H1 (cell line): ENCODE results near the gene DKK3. TPM values are rescaled to one million over a fixed set of nuclear protein-coding genes. Genes with fewer than 3 reads are reported as not detected.

Experiments used
- CTCF ChIA-PET: fragments of 300-600 bp; sonication (Branson Sonifier 250); formaldehyde crosslinking; loops from one replicate; lab custom pipeline; 2021; ENCODE audit not compliant: partially characterized antibody; lab: Charles Lee
- POLR2A ChIA-PET: fragments of 300-600 bp; sonication (Branson Sonifier 250); formaldehyde crosslinking; loops from one replicate; lab custom pipeline; 2021; ENCODE audit warnings: inconsistent platforms; ENCODE audit not compliant: partially characterized antibody; lab: Charles Lee
- DNase-seq, 2 experiments: peaks; one replicate each; pipeline versions ENCODE4 v3.0.0 to v3.0.0-alpha.2; 2010 to 2022; ENCODE audit warnings: low spot score in 2 of 2, low read depth in 1 of 2, mixed read lengths in 1 of 2
- FAIRE-seq: peaks from 2 replicates; lab custom pipeline; 2011; peaks lifted over from hg19 to GRCh38; lab: Jason Lieb, UNC
- H2AFZ ChIP-seq: 2 replicates; pipeline ENCODE4 v1.8.1; 2012; ENCODE audit warnings: low read length, inconsistent platforms
- H2AK5ac ChIP-seq: 2 replicates; pipeline ENCODE4 v1.6.1; 2013; ENCODE audit warnings: low read depth, low read length
- H2BK120ac ChIP-seq: replicated peaks from 2 replicates; pipeline ENCODE3; 2013; ENCODE audit warnings: low read depth, low read length, inconsistent platforms
- H2BK12ac ChIP-seq: 2 replicates; pipeline ENCODE4 v1.6.1; 2013; ENCODE audit warnings: low read depth, low read length
- H2BK15ac ChIP-seq: 2 replicates; pipeline ENCODE4 v1.6.1; 2013; ENCODE audit warnings: low read length
- H2BK20ac ChIP-seq: 2 replicates; pipeline ENCODE4 v1.6.1; 2013; ENCODE audit warnings: low read length
- H2BK5ac ChIP-seq: 2 replicates; pipeline ENCODE4 v1.6.1; 2013; ENCODE audit warnings: low read depth, low read length
- H3K14ac ChIP-seq: 2 replicates; pipeline ENCODE4 v1.6.1; 2013; ENCODE audit warnings: inconsistent platforms; ENCODE audit not compliant: insufficient read length
- H3K18ac ChIP-seq: 2 replicates; pipeline ENCODE4 v1.6.1; 2013; ENCODE audit warnings: low read length; ENCODE audit errors: extremely low read depth
- H3K23ac ChIP-seq: 2 replicates; pipeline ENCODE4 v1.6.1; 2013; ENCODE audit warnings: inconsistent platforms; ENCODE audit not compliant: insufficient read length
- H3K23me2 ChIP-seq: 2 replicates; pipeline ENCODE4 v1.6.1; 2013; ENCODE audit warnings: low read depth, low read length
- H3K27ac ChIP-seq: 2 replicates; pipeline ENCODE4 v1.6.1; 2011; ENCODE audit warnings: low read depth, low read length, inconsistent platforms
- H3K27me3 ChIP-seq, 4 experiments: replicated peaks in 1 of 4; 1 replicate in 1 of 4; 2 replicates in 3 of 4; pipeline versions ENCODE4 v1.6.1 to v1.8.1; 2011 to 2013; ENCODE audit warnings: low read length in 3 of 4, mild to moderate bottlenecking in 3 of 4, inconsistent platforms in 2 of 4, mixed read lengths in 2 of 4, moderate library complexity in 1 of 4; ENCODE audit not compliant: control insufficient read depth in 3 of 4, insufficient read depth in 3 of 4; ENCODE audit errors: extremely low read depth in 1 of 4
- H3K36me3 ChIP-seq, 4 experiments: 2 replicates each; pipeline versions ENCODE4 v1.6.1 to v1.8.1; 2011 to 2013; ENCODE audit warnings: mild to moderate bottlenecking in 4 of 4, low read length in 3 of 4, moderate library complexity in 2 of 4, control low read depth in 1 of 4, inconsistent platforms in 1 of 4; ENCODE audit not compliant: insufficient read depth in 4 of 4, control insufficient read depth in 2 of 4
- H3K4ac ChIP-seq: replicated peaks from 2 replicates; pipeline ENCODE3; 2013; ENCODE audit warnings: low read length, low read depth, mixed read lengths, inconsistent platforms; ENCODE audit not compliant: insufficient read length
- H3K4me1 ChIP-seq, 4 experiments: replicated peaks in 1 of 4; 1 replicate in 1 of 4; 2 replicates in 3 of 4; pipeline versions ENCODE4 v1.6.1 to v1.8.1; 2011 to 2013; ENCODE audit warnings: low read length in 3 of 4, inconsistent platforms in 2 of 4, mixed read lengths in 1 of 4; ENCODE audit not compliant: insufficient read depth in 4 of 4, control insufficient read depth in 3 of 4
- H3K4me2 ChIP-seq, 2 experiments: 2 replicates each; pipeline versions ENCODE4 v1.6.1 to v1.8.1; 2011 to 2013; ENCODE audit warnings: low read depth in 2 of 2, low read length in 2 of 2, control low read depth in 1 of 2, inconsistent platforms in 1 of 2, mild to moderate bottlenecking in 1 of 2; ENCODE audit not compliant: insufficient read depth in 1 of 2
- H3K4me3 ChIP-seq, 4 experiments: fragments of 200-600, 300-600 bp in 1 of 4; sonication (generic), shearing (Covaris generic), sonication (Bioruptor Twin) in 1 of 4; 2 replicates each; pipeline versions ENCODE4 v1.5.1 to v1.8.1; 2011 to 2016; ENCODE audit warnings: low read length in 4 of 4, low read depth in 3 of 4, control low read depth in 2 of 4, inconsistent platforms in 2 of 4, mild to moderate bottlenecking in 2 of 4, mixed read lengths in 1 of 4, moderate library complexity in 1 of 4; ENCODE audit not compliant: insufficient read depth in 2 of 4; ENCODE audit errors: extremely low read depth in 1 of 4
- H3K56ac ChIP-seq: replicated peaks from 2 replicates; pipeline ENCODE3; 2013; ENCODE audit warnings: low read depth, mild to moderate bottlenecking, mixed read lengths, low read length, inconsistent platforms; ENCODE audit not compliant: insufficient read length
- H3K79me1 ChIP-seq: 2 replicates; pipeline ENCODE4 v1.6.1; 2013; ENCODE audit warnings: low read depth, low read length, control low read depth
- H3K79me2 ChIP-seq, 2 experiments: 2 replicates each; pipeline versions ENCODE4 v1.6.1 to v1.8.1; 2012 to 2013; ENCODE audit warnings: low read length in 2 of 2, mild to moderate bottlenecking in 2 of 2, inconsistent platforms in 1 of 2; ENCODE audit not compliant: insufficient read depth in 2 of 2, control insufficient read depth in 1 of 2
- H3K9ac ChIP-seq, 4 experiments: replicated peaks in 1 of 4; 1 replicate in 1 of 4; 2 replicates in 3 of 4; pipeline versions ENCODE4 v1.6.1 to v1.8.1; 2011 to 2013; ENCODE audit warnings: low read depth in 3 of 4, low read length in 3 of 4, control low read depth in 2 of 4, mild to moderate bottlenecking in 2 of 4, moderate library complexity in 2 of 4, inconsistent platforms in 1 of 4; ENCODE audit errors: extremely low read depth in 1 of 4
- H3K9me3 ChIP-seq, 2 experiments: 2 replicates each; pipeline versions ENCODE4 v1.6.1 to v1.8.1; 2012 to 2013; ENCODE audit warnings: mild to moderate bottlenecking in 2 of 2, moderate library complexity in 2 of 2, control low read depth in 1 of 2, inconsistent platforms in 1 of 2, low read depth in 1 of 2, low read length in 1 of 2, mixed read lengths in 1 of 2; ENCODE audit not compliant: insufficient read depth in 2 of 2
- H4K20me1 ChIP-seq, 2 experiments: replicated peaks in 1 of 2; 2 replicates each; pipeline versions ENCODE3 to v1.8.1; 2011 to 2013; ENCODE audit warnings: inconsistent platforms in 2 of 2, low read length in 2 of 2, mild to moderate bottlenecking in 1 of 2; ENCODE audit not compliant: insufficient read depth in 2 of 2, control insufficient read depth in 1 of 2
- H4K5ac ChIP-seq: 2 replicates; pipeline ENCODE4 v1.6.1; 2013; ENCODE audit warnings: low read length, low read depth, mixed read lengths, inconsistent platforms; ENCODE audit not compliant: insufficient read length
- H4K8ac ChIP-seq: 2 replicates; pipeline ENCODE4 v1.8.0; 2013; ENCODE audit warnings: mild to moderate bottlenecking, moderate library complexity, low read length, inconsistent platforms; ENCODE audit not compliant: insufficient read depth; ENCODE audit errors: extremely low read depth
- H4K91ac ChIP-seq: replicated peaks from 2 replicates; pipeline ENCODE3; 2013; ENCODE audit warnings: low read length, mixed read lengths, inconsistent platforms; ENCODE audit not compliant: insufficient read length
- CHD1 ChIP-seq: IDR thresholded peaks from 2 replicates; pipeline ENCODE4 v1.6.1; 2012; ENCODE audit warnings: low read depth, low read length, improper control_type of control experiment
- EP300 ChIP-seq, 2 experiments: IDR thresholded peaks; 1 replicate in 1 of 2; 2 replicates in 1 of 2; pipeline ENCODE4 v1.6.1; 2011 to 2012; ENCODE audit warnings: low read depth in 2 of 2, low read length in 2 of 2, mild to moderate bottlenecking in 2 of 2, borderline replicate concordance in 1 of 2, inconsistent platforms in 1 of 2, moderate library complexity in 1 of 2
- KDM4A ChIP-seq: IDR thresholded peaks from one replicate; pipeline ENCODE4 v1.7.1; 2012; ENCODE audit warnings: low read depth, mild to moderate bottlenecking, moderate library complexity, low read length, inconsistent platforms; ENCODE audit not compliant: severe bottlenecking
- PHF8 ChIP-seq: fragments of 200-600 bp; sonication (generic); conservative IDR thresholded peaks from 2 replicates; pipeline ENCODE4 v1.7.1; 2012; ENCODE audit warnings: low read depth, mild to moderate bottlenecking, inconsistent platforms, low read length, moderate library complexity
- RBBP5 ChIP-seq: IDR thresholded peaks from 2 replicates; pipeline ENCODE4 v1.7.1; 2012; ENCODE audit warnings: low read depth, mild to moderate bottlenecking, inconsistent platforms, low read length, moderate library complexity, borderline replicate concordance
- SIRT6 ChIP-seq: IDR thresholded peaks from one replicate; pipeline ENCODE4 v1.7.1; 2012; ENCODE audit warnings: low read length, inconsistent platforms
- WGBS, 2 experiments: shearing (Covaris generic) in 1 of 2; methylation state at CpG; one replicate each; pipeline versions ENCODE4 v1.1.6 to v1.1.7; 2013 to 2015; ENCODE audit warnings: low lambda C conversion rate in 2 of 2, mixed read lengths in 2 of 2, inconsistent platforms in 1 of 2, low coverage in 1 of 2, missing lambda C conversion rate in 1 of 2; ENCODE audit not compliant: insufficient replicate concordance in 2 of 2, insufficient coverage in 1 of 2, insufficient read length in 1 of 2; ENCODE audit errors: extremely low coverage in 1 of 2, missing lambda C conversion rate in 1 of 2; 5-methylcytosine and 5-hydroxymethylcytosine counted together
- polyA plus RNA-seq, 7 experiments: library from polyadenylated mRNA; depleted of rRNA in 3 of 7; stranded (reverse) in 5 of 7; unstranded in 2 of 7; fragments of >200 nt in 5 of 7; fragments of 200-250 nt in 2 of 7; gene quantifications; 1 replicate in 5 of 7; 2 replicates in 1 of 7; 4 replicates in 1 of 7; pipeline versions ENCODE4 v1.2.1 to v1.2.3, GENCODE V29; 2011 to 2013; ENCODE audit warnings: missing spikeins in 2 of 7, mixed read lengths in 2 of 7
- total RNA-seq: library from RNA; stranded (reverse); fragmentation: NEBNext Ultra II Directional; extraction: Animal tissue kit (Norgen Biotek cat#: 25700); gene quantifications from 2 replicates; pipeline ENCODE4 v1.2.1, GENCODE V29; 2021

DKK3 gene
- total and polyA plus RNA-seq, 2 of the 8 experiments (the other 6 are each of a cell fraction or from before 2014, with no cell fraction given), result 30.0 to 40.1 TPM

DNA sequence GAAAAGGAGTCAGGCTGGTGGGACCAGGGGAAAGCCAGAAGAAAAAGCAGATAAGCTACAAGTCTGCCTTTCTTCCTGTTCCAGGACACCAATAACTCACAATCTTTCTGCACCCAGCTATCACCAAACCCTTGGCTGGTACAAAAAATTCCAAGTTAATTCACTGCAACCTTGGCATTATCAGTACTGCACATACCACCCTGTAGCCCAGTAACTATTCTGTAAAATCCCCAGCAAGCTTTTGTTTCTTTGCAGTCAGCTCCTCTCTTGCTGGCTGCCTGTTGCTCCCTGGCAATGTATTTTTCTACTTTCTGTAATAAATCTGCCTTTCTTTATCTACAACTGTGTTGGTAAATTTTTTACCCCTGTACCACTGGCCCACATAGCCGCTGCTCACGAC is 20.7 kb upstream of the DKK3 start:
- H2BK12ac ChIP-seq, result no peak overlapping the region
- no peak for FAIRE-seq
- no peaks in the 10 kb centered on the region for H3K23me2 ChIP-seq
- ChIA-PET CTCF (interaction anchor here (1.1 to 3.7 kb wide), 4 partner anchors 15 to 62 kb away, joined by 3 to 18 read pairs (median 6); no protein-coding TSS in a partner anchor), POLR2A (no interaction called here)
- H3K23ac ChIP-seq, result no peak overlapping the region
- no peak overlapping the region for H3K14ac ChIP-seq
- H4K20me1 ChIP-seq, result no peaks in the 10 kb centered on the region
- no peaks in the 10 kb centered on the region for H3K36me3 ChIP-seq
- no peak overlapping the region for H2BK120ac ChIP-seq
- H2AK5ac ChIP-seq, result no peak overlapping the region
- no peak overlapping the region for H3K4me2 ChIP-seq
- no peaks in the 10 kb centered on the region for H3K79me1 ChIP-seq
- no peak overlapping the region for H4K91ac ChIP-seq
- peaks cover 6 to 10% of the 10 kb centered on the region in 2 experiments; a peak in 2 of 4 replicates for H3K9me3 ChIP-seq
- no peak overlapping the region for H3K27ac ChIP-seq
- no peak overlapping the region for H2AFZ ChIP-seq
- no peaks in the 10 kb centered on the region for H3K4me1 ChIP-seq
- no peaks in the 10 kb centered on the region for H3K79me2 ChIP-seq
- H3K56ac ChIP-seq, result no peak overlapping the region
- no peak for DNase-seq
- H2BK20ac ChIP-seq, result no peak overlapping the region
- no peak overlapping the region for H3K9ac ChIP-seq
- no peaks in the 10 kb centered on the region for H3K27me3 ChIP-seq
- H3K4ac ChIP-seq, result no peak overlapping the region
- no peak overlapping the region for H2BK5ac ChIP-seq
- no peak overlapping the region for H4K8ac ChIP-seq
- no peak for TF ChIP-seq CHD1
- TF ChIP-seq KDM4A, result no peak
- no peak for TF ChIP-seq PHF8
- no peak for TF ChIP-seq EP300 (IDR thresholded peaks at IDR 0.05; ENCODE audit: borderline replicate concordance in 1 of 2, low read depth in 2 of 2, low read length in 2 of 2)
- TF ChIP-seq SIRT6, result no peak
- no peak for TF ChIP-seq RBBP5
- TF ChIP-seq, all 59 proteins: peak for 0
- no peak overlapping the region for H4K5ac ChIP-seq
- 90% methylated on average over 2 of the region's 2 CpGs; no CpG with 5 or more reads in 1 of the 2 experiments for WGBS, 2 experiments
- H2BK15ac ChIP-seq, result no peak overlapping the region
- no peak overlapping the region for H3K18ac ChIP-seq
- no peak overlapping the region for H3K4me3 ChIP-seq
